Thyroid gland (tissue), 4 donors: ENCODE data around the gene NLRX1. TPM values are rescaled to one million over a fixed set of nuclear protein-coding genes. Genes with fewer than 3 reads are reported as not detected.
"Not testable (repeated sequence)": the region's sequence is repeated elsewhere in the genome, so short reads cannot be mapped to it uniquely, and the experiment has no call there.

Experiments used
- DNase-seq, 2 donors: peaks; one replicate each; pipeline ENCODE4 v3.0.0-alpha.2; 2019
- H3K27ac ChIP-seq, 3 donors: fragments of 200-600 bp; sonication (generic); 1 replicate in 2 of 3; 2 replicates in 1 of 3; pipeline ENCODE4 v1.5.1; 2016 to 2019; ENCODE audit warnings: mild to moderate bottlenecking in 1 of 3, moderate library complexity in 1 of 3
- H3K27me3 ChIP-seq: fragments of 200-600 bp; sonication (generic); one replicate; pipeline ENCODE4 v1.5.1; 2019
- H3K36me3 ChIP-seq, 2 donors: fragments of 200-600 bp; sonication (generic); one replicate each; pipeline ENCODE4 v1.5.1; 2016 to 2019
- H3K4me1 ChIP-seq, 2 donors: fragments of 200-600 bp; sonication (generic); one replicate each; pipeline ENCODE4 v1.5.1; 2017 to 2019
- H3K4me3 ChIP-seq, 3 donors: fragments of 200-600 bp; sonication (generic); replicated peaks in 1 of 3; 1 replicate in 2 of 3; 2 replicates in 1 of 3; pipeline ENCODE4 v1.5.1; 2016; ENCODE audit warnings: mild to moderate bottlenecking in 1 of 3
- H3K9me3 ChIP-seq: fragments of 200-600 bp; sonication (generic); one replicate; pipeline ENCODE4 v1.5.1; 2017
- POLR2A ChIP-seq, 2 donors: fragments of 450-650 bp; IDR thresholded peaks; one replicate each; pipeline ENCODE4 v1.6.1; 2017; ENCODE audit warnings: antibody characterized with exemption in 2 of 2, mild to moderate bottlenecking in 2 of 2, moderate library complexity in 1 of 2
- WGBS, 2 donors: methylation state at CpG; one replicate each; pipeline ENCODE4 v1.1.5; 2017; 5-methylcytosine and 5-hydroxymethylcytosine counted together
- intact Hi-C: fragments of 100-400 bp; cut with DNase I; formaldehyde crosslinking; loops from one replicate; pipeline ENCODE4 v1.15.1; 2023
- total RNA-seq, 4 donors: library from RNA; depleted of rRNA; stranded (reverse); fragments of >200 nt; gene quantifications; one replicate each; pipeline ENCODE4 v1.2.3, GENCODE V29; 2016
- TF ChIP-seq, protein P1 (sequence below), 6 experiments: fragments of 200-600 bp in 3 of 6; fragments of 450-650 bp in 3 of 6; sonication (generic) in 3 of 6; IDR thresholded peaks; one replicate each; pipeline ENCODE4 v1.5.1; 2016 to 2019; ENCODE audit warnings: antibody characterized with exemption in 6 of 6, mild to moderate bottlenecking in 2 of 6, inconsistent platforms in 1 of 6, moderate library complexity in 1 of 6

NLRX1 gene
- total RNA-seq, 4 donors from 2014 or later: 13.3 to 33.1 (median 19.5) TPM

DNA sequence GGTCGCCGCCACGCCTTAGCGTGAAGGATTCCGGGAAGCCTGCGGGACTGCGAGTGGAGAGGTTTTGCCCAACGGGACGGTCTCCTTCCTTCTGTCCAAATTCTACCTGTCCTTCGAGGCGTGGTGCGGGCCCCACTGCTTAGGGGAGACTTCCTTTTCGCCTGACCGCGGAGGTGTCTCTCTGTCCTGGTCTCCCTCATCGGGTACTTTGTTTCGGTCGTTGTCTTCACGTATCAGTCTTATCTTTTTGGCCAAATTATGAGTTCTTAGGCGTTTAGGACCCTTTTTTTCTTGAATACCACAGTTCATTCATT lies 46.8 kb upstream of the NLRX1 start:
- intact Hi-C loops: no loop called here

DNA sequence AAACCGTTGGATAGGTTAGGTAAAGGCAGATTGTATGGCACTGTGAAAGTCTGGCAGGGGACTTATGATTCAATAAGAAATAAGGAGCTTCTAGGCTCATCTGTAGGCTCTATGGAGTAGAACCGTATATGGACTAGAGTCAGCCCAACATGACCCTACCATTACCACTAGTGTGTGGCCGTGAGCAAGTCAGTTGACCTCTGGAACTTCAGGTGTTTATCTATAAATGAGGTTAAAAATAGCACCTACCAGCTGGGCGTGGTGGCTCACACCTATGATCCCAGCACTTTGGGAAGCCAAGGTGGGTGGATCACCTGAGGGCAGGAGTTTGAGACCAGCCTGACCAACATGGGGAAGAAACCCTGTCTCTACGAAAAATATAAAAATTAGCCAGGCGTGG lies 42.7 kb upstream of the NLRX1 start:
- no peak overlapping the region for H3K27ac ChIP-seq

More for the DNA sequence above, 46.8 kb upstream of the NLRX1 start:
- peak overlapping the region; percentile 63 to 84 (median 82) for H3K4me3 ChIP-seq
- no peak for TF ChIP-seq POLR2A (IDR thresholded peaks at IDR 0.05)
- TF ChIP-seq, protein P1, sequence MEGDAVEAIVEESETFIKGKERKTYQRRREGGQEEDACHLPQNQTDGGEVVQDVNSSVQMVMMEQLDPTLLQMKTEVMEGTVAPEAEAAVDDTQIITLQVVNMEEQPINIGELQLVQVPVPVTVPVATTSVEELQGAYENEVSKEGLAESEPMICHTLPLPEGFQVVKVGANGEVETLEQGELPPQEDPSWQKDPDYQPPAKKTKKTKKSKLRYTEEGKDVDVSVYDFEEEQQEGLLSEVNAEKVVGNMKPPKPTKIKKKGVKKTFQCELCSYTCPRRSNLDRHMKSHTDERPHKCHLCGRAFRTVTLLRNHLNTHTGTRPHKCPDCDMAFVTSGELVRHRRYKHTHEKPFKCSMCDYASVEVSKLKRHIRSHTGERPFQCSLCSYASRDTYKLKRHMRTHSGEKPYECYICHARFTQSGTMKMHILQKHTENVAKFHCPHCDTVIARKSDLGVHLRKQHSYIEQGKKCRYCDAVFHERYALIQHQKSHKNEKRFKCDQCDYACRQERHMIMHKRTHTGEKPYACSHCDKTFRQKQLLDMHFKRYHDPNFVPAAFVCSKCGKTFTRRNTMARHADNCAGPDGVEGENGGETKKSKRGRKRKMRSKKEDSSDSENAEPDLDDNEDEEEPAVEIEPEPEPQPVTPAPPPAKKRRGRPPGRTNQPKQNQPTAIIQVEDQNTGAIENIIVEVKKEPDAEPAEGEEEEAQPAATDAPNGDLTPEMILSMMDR (IDR thresholded peaks at IDR 0.05): no peak
- H3K36me3 ChIP-seq: peaks cover 5 to 8% of the 10 kb centered on the region in 2 donors
- no peak for DNase-seq
- H3K4me1 ChIP-seq: peaks cover 17 to 18% of the 10 kb centered on the region in 2 donors
- H3K9me3 ChIP-seq: no peaks in the 10 kb centered on the region
- H3K27ac ChIP-seq: peak overlapping the region in 2 of 3 donors; percentile 48 to 54
- H3K27me3 ChIP-seq: no peaks in the 10 kb centered on the region
- WGBS, 2 donors: 0% methylated on average over 17 to 20 of the region's 20 CpGs

DNA sequence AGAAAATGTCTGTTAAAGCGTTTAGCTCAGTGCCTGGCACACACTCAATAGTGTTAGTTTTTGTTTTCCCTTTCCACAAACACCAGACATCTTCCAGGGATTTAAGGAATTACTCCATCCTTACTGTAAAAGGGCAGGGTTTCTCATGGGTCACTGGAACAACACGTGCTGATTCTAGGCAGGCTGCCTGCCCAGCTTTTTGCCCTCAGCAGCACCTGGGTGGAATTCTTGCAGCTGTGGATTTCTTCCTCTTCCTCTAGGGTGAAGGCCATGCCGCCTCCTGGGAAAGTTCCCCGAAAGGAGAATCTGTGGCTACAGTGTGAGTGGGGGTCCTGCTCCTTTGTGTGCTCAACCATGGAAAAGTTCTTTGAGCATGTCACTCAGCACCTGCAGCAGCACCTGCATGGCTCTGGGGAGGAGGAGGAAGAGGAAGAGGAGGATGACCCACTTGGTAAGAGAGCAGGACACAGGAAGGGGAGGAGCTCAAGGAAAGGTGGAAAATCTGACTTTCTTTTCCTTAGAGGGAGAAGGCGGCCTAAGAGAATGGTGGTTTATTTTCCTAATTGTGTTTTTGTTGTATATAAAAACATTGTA lies 41.8 kb upstream of the NLRX1 start:
- DNase-seq: no peak
- peaks cover 10 to 15% of the 10 kb centered on the region in 2 donors for H3K4me1 ChIP-seq
- H3K9me3 ChIP-seq: no peaks in the 10 kb centered on the region
- intact Hi-C loops: no loop called here
- no peak overlapping the region for H3K4me3 ChIP-seq
- peaks cover 21 to 30% of the 10 kb centered on the region in 2 donors for H3K36me3 ChIP-seq
- 51 to 59% methylated on average over 5 of the region's 5 CpGs for WGBS, 2 donors
- no peaks in the 10 kb centered on the region for H3K27me3 ChIP-seq
- no peak for TF ChIP-seq POLR2A (IDR thresholded peaks at IDR 0.05)
- TF ChIP-seq, protein P1 (IDR thresholded peaks at IDR 0.05): no peak
- peak overlapping the region in 1 of 3 donors; percentile 12 for H3K27ac ChIP-seq

More for the DNA sequence above, 42.7 kb upstream of the NLRX1 start:
- TF ChIP-seq POLR2A (IDR thresholded peaks at IDR 0.05): no peak
- DNase-seq: no peak
- Histone ChIP-seq H3K4me1 (peaks cover 12 to 15% of the 10 kb centered on the region in 2 donors), H3K36me3 (peaks cover 11 to 21% of the 10 kb centered on the region in 2 donors), H3K9me3 (no peaks in the 10 kb centered on the region), H3K4me3 (no peak overlapping the region), H3K27me3 (no peaks in the 10 kb centered on the region)
- intact Hi-C loops: no loop called here
- 94 to 95% methylated on average over 6 of the region's 6 CpGs for WGBS, 2 donors

DNA sequence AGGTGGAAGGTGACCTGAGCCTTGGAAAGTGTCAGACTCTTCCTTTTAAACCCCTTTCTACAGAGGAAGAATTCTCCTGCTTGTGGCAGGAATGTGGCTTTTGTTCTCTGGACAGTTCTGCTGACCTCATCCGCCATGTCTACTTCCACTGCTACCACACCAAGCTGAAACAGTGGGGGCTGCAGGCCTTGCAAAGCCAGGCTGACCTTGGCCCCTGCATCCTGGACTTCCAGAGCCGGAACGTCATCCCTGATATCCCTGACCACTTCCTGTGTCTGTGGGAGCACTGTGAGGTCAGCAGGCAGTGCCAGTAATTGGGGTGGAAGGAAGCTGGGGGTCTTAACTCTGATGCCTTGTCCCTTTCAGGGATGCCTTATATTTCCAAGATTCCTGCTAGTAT lies 37.9 kb upstream of the NLRX1 start:
- H3K27me3 ChIP-seq: no peaks in the 10 kb centered on the region
- no peaks in the 10 kb centered on the region for H3K9me3 ChIP-seq
- no peak for DNase-seq
- TF ChIP-seq, protein P1 (IDR thresholded peaks at IDR 0.05): no peak
- TF ChIP-seq POLR2A (IDR thresholded peaks at IDR 0.05): no peak
- intact Hi-C loops: no loop called here
- H3K4me1 ChIP-seq: peaks cover 0 to 7% of the 10 kb centered on the region in 2 donors
- H3K4me3 ChIP-seq: no peak overlapping the region
- WGBS, 2 donors: 71 to 83% methylated on average over 3 of the region's 3 CpGs
- H3K27ac ChIP-seq: no peak overlapping the region
- H3K36me3 ChIP-seq: peaks cover 37 to 51% of the 10 kb centered on the region in 2 donors

DNA sequence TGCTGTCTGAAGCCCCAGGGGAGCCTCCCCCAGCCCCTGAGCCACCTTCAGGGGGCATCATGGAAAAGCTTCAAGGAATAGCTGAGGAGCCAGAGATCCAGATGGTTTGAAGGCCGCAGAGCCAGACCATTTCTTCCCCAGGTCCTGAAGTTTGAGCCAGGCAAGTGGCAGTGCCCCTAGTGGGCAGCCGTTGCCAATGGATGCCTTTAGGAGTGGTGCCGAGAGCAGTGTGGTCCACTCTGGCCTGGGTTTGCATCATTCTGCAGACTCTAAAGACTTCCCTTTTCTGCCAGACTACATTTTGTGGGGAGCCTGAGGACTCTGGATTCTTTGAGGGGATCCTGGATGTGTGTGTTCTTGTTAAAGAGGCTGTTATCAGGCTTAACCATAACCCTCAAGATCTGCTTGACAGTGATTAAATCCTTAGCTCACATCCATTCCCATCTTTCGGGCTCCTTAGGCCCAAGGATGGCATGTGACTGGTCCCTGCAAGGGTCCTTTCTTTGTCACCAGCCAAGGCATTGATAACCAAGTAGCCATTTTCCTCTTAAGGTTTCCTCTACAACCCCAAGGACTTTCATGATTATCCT lies 34.0 kb upstream of the NLRX1 start:
- no peaks in the 10 kb centered on the region for H3K4me1 ChIP-seq
- no peak overlapping the region for H3K27ac ChIP-seq
- TF ChIP-seq POLR2A (IDR thresholded peaks at IDR 0.05): no peak
- TF ChIP-seq, protein P1 (IDR thresholded peaks at IDR 0.05): peak in 4 of 6 experiments; percentile 13 to 46 (median 28)
- H3K4me3 ChIP-seq: no peak overlapping the region
- no peaks in the 10 kb centered on the region for H3K27me3 ChIP-seq
- DNase-seq: peak; percentile 11 to 23
- no peaks in the 10 kb centered on the region for H3K9me3 ChIP-seq
- H3K36me3 ChIP-seq: peaks cover 37 to 41% of the 10 kb centered on the region in 2 donors
- intact Hi-C loops: no loop called here
- 55 to 79% methylated on average over 4 of the region's 4 CpGs for WGBS, 2 donors

DNA sequence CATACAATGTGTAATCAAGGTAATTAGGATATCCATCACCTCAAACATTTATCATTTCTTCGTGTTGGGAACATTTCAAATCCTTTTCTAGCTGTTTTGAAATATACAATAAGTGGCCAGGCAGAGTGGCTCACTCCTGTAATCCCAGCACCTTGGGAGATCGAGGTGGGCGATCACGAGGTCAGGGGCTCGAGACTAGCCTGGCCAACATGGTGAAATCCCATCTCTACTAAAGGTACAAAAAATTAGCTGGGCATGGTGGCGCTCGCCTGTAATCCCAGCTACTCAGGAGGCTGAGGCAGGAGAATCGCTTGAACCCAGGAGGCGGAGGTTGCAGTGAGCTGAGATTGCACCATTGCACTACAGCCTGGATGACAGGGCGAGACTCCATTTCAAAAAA lies 29.2 kb upstream of the NLRX1 start:
- H3K36me3 ChIP-seq, intact Hi-C loops, H3K27ac ChIP-seq, H3K9me3 ChIP-seq, H3K27me3 ChIP-seq, H3K4me1 ChIP-seq, DNase-seq, H3K4me3 ChIP-seq: not testable (repeated sequence)
- 89 to 91% methylated on average over 10 of the region's 10 CpGs for WGBS, 2 donors
